ENCODE results near the gene ZNF385A. TPM values are rescaled to one million over a fixed set of nuclear protein-coding genes. Genes with fewer than 3 reads are reported as not detected.

The ZNF385A gene
- total and polyA plus RNA-seq, 2 donors (not counting 3 experiments of a cell fraction or from before 2014, with no cell fraction given): 1.6 to 7.9 TPM

DNA sequence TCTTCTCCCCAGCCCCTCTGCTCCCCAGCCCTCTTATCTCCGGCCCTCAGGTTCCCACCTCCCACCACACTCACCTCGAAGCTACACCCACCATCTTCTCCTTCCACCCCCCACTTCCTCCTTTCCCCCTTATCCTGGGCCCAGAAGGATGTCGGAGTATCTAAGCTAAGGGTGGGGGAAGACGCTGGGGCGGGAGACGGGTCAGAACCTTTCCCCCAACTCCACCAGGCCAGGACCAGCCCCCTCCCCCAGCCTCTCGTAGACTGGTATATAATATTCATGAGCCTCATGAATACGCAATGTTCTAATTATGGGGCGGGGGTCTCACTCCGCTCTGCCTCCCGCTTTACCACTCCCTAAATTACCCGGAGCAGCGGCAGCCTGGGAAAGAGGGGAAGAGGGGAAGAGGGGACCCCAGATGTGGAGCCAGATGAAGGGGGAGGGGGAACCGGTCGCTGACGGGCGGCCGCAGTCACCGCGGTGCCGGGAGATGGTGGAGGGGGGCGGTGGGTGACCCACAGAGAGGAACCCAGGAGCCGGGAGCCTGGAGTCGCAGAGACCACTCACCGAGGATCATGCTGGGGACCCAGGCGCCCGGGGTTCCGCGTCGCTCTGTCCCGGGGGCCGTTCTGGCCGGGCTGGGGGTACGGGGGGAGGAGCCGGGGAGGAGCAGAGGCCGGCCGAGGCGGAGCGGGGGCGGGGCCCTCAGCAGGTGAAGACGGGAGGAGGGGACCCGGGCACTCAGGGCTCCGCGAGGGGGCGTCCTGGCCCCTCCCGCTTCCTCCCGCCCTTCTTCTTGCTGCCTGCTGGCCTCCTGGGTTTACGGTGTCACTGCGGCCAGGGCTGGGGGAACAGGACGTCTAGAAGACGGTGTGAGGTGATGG is 6.4 kb upstream of the ZNF385A start:
- FAIRE-seq: no peak
- Histone ChIP-seq H3K27ac (ENCODE audit: insufficient read depth, low read depth, low read length) (no peak overlapping the region), H3K4me2 (ENCODE audit: insufficient read depth, low read length) (no peak overlapping the region), H3K4me1 (ENCODE audit: control insufficient read depth, extremely low read depth, insufficient read depth, low read length) (no peaks in the 10 kb centered on the region), H3K27me3 (ENCODE audit: control insufficient read depth in 2 of 2, insufficient read depth in 2 of 2, low read length in 2 of 2) (no peaks in the 10 kb centered on the region), H3K9ac (replicated peaks; ENCODE audit: extremely low read depth, insufficient read depth, low read length) (no peak overlapping the region), H2AFZ (ENCODE audit: low read depth, low read length) (no peak overlapping the region), H3K4me3 (replicated peaks in 1 of 3; ENCODE audit: insufficient read depth in 1 of 3, low read depth in 1 of 3, low read length in 3 of 3) (no peak overlapping the region), H4K20me1 (replicated peaks; ENCODE audit: control insufficient read depth, extremely low read depth, insufficient read depth, low read length) (no peaks in the 10 kb centered on the region), H3K79me2 (ENCODE audit: control insufficient read depth, insufficient read depth, low read length) (no peaks in the 10 kb centered on the region), H3K9me1 (replicated peaks; ENCODE audit: control insufficient read depth, extremely low read depth, insufficient read depth, low read length) (no peaks in the 10 kb centered on the region), H3K36me3 (ENCODE audit: control insufficient read depth in 2 of 2, extremely low read depth in 1 of 2, insufficient read depth in 2 of 2, low read length in 2 of 2) (peaks cover 19 to 22% of the 10 kb centered on the region in 2 experiments), H3K9me3 (replicated peaks; ENCODE audit: control insufficient read depth, insufficient read depth, low read length) (no peaks in the 10 kb centered on the region)
- intact Hi-C loops (cut with micrococcal nuclease) (no loop called here), dilution Hi-C loops (cut with MboI; ENCODE audit: extremely low pct_ligation_motif_present, low sequenced_read_pairs) (no loop called here)
- TF ChIP-seq, protein P1, sequence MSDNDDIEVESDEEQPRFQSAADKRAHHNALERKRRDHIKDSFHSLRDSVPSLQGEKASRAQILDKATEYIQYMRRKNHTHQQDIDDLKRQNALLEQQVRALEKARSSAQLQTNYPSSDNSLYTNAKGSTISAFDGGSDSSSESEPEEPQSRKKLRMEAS (IDR thresholded peaks at IDR 0.05; ENCODE audit: insufficient read depth, insufficient read length): no peak
- TF ChIP-seq, protein P2, sequence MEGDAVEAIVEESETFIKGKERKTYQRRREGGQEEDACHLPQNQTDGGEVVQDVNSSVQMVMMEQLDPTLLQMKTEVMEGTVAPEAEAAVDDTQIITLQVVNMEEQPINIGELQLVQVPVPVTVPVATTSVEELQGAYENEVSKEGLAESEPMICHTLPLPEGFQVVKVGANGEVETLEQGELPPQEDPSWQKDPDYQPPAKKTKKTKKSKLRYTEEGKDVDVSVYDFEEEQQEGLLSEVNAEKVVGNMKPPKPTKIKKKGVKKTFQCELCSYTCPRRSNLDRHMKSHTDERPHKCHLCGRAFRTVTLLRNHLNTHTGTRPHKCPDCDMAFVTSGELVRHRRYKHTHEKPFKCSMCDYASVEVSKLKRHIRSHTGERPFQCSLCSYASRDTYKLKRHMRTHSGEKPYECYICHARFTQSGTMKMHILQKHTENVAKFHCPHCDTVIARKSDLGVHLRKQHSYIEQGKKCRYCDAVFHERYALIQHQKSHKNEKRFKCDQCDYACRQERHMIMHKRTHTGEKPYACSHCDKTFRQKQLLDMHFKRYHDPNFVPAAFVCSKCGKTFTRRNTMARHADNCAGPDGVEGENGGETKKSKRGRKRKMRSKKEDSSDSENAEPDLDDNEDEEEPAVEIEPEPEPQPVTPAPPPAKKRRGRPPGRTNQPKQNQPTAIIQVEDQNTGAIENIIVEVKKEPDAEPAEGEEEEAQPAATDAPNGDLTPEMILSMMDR (IDR thresholded peaks at IDR 0.05; ENCODE audit: extremely low read depth in 1 of 2, insufficient read depth in 1 of 2, low read depth in 1 of 2, low read length in 2 of 2): no peak
- TF ChIP-seq GATA2 (IDR thresholded peaks at IDR 0.05; ENCODE audit: insufficient read depth, insufficient read length, low read depth, low read length) (no peak), POLR2A (IDR thresholded peaks at IDR 0.05; ENCODE audit: low read depth, low read length) (no peak)
- BruUV-seq (replicated peaks): no TSS peak
- no peak for DNase-seq (ENCODE audit: low read depth, low spot score)
- CTCF ChIA-PET: interaction anchor here (0.8 to 3.0 kb wide), 3 partner anchors 9 to 49 kb away, joined by 3 to 17 read pairs (median 13); no protein-coding TSS in a partner anchor
- POLR2A ChIA-PET: no interaction called here

Data from endothelial cell of umbilical vein (primary cell).